GM19240 (cell line): ENCODE data around the gene AMY2B.
"Not testable (repeated sequence)": the region's sequence is repeated elsewhere in the genome, so short reads cannot be mapped to it uniquely, and the experiment has no call there.

Experiments used
- DNase-seq: peaks from one replicate; pipeline ENCODE4 v3.0.0; 2011; ENCODE audit warnings: low spot score; ENCODE audit not compliant: insufficient read length

AMY2B gene

GRCh38 chr1:103616994-103617477, 45.6 kb downstream of the AMY2B start, which contains the start of gene AMY2A:
TSS of gene AMY2A (plus strand) at chr1:103617427. CDS start at chr1:103617441, 14 bp downstream.
- not testable (repeated sequence) for DNase-seq

GRCh38 chr1:103627436-103627835, 56.0 kb downstream of the AMY2B start:
- not testable (repeated sequence) for DNase-seq
